AG09309 (cell line): ENCODE measurements around the gene CABP4.

Source experiments
- DNase-seq: peaks from one replicate; pipeline ENCODE4 v3.0.0-alpha.2; 2010; ENCODE audit warnings: low read depth
- H3K4me3 ChIP-seq: 2 replicates; pipeline ENCODE4 v1.5.1; 2011; ENCODE audit warnings: mild to moderate bottlenecking, low read depth, low read length, moderate library complexity; ENCODE audit not compliant: control insufficient read depth
- TF ChIP-seq, protein P1 (sequence below): IDR thresholded peaks from 2 replicates; pipeline ENCODE4 v1.5.1; 2011; ENCODE audit warnings: mild to moderate bottlenecking, low read depth, low read length, inconsistent platforms; ENCODE audit not compliant: insufficient read depth, control insufficient read depth; ENCODE audit errors: missing control alignments

CABP4 gene

DNA sequence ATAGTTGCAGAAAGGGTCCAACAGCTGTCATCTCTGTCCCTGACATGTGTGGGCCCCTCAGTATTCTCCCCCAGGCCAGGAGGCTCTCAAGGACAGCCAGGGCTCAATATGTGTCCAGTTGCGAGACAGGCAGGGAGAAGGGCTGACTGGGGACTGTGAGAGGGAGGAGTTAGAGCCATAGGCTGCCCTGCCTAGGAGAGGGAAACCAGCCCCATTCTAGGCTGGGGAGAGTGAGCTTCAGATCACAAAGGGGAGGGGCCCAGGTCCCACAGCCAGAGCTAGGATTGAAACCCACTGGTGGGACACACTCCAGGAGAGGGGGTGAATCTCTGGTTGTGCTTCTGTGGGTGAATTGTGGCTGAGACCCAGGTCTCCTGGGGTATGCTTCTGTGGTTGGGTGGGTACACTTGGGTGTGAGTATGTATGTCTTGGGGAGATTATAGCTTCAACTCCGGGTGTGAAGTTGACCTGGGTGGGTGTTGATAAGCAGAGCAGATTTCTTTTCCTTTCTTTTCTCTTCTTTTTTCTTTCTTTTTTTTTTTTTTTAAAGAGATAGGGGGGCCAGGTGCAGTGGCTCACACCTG lies 41.8 kb upstream of the CABP4 start:
- H3K4me3 ChIP-seq: no peak overlapping the region
- DNase-seq: no peak
- TF ChIP-seq, protein P1, sequence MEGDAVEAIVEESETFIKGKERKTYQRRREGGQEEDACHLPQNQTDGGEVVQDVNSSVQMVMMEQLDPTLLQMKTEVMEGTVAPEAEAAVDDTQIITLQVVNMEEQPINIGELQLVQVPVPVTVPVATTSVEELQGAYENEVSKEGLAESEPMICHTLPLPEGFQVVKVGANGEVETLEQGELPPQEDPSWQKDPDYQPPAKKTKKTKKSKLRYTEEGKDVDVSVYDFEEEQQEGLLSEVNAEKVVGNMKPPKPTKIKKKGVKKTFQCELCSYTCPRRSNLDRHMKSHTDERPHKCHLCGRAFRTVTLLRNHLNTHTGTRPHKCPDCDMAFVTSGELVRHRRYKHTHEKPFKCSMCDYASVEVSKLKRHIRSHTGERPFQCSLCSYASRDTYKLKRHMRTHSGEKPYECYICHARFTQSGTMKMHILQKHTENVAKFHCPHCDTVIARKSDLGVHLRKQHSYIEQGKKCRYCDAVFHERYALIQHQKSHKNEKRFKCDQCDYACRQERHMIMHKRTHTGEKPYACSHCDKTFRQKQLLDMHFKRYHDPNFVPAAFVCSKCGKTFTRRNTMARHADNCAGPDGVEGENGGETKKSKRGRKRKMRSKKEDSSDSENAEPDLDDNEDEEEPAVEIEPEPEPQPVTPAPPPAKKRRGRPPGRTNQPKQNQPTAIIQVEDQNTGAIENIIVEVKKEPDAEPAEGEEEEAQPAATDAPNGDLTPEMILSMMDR: no peak

DNA sequence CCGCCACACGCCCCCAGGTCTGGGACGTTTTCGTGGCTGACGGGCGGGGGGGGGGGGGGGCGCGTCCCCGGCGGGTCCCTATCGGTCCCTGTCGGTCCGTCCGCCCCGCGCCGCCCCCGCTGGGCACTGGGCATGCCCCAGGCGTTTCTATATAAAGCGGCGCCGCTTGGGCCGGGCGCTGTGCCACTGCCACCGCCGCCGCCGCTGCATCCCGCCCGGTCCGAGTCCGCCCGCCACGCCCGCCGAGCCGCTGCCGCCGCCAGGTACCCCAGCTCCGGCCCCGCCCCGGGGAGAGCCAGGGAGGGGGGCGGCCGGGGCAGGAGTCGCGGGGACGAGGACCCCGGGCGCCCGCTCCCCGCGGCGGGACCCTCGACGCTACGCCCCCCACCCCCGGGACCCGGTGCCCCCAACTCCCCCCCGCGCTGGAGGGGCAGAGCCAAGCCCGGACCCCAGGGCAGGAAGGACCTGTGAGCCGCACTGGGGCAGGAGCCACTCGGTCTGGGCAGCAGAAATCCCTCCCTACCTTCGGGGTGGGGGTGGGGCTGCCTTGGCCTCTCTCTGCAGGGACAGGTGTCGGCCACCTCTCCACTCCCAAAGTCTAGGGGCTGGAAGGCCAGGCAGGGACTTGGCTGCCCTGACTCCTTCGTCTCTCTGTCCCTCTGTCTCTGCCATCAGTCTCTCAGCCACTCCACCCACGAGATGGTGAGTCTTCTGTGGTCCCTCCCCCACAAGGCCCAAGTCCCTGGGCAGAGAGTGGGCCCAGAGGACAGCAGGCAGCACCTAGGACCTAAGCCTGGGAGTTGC lies 39.5 kb upstream of the CABP4 start, which contains the start of gene CARNS1:
TSS of gene CARNS1 (plus strand) at position 178 of the 804 bp plus-strand sequence. CDS start at position 700, 522 bp downstream.
- peak within 1 kb of the TSS; percentile 19 for H3K4me3 ChIP-seq
- no peak for DNase-seq
- TF ChIP-seq, protein P1: no peak

DNA sequence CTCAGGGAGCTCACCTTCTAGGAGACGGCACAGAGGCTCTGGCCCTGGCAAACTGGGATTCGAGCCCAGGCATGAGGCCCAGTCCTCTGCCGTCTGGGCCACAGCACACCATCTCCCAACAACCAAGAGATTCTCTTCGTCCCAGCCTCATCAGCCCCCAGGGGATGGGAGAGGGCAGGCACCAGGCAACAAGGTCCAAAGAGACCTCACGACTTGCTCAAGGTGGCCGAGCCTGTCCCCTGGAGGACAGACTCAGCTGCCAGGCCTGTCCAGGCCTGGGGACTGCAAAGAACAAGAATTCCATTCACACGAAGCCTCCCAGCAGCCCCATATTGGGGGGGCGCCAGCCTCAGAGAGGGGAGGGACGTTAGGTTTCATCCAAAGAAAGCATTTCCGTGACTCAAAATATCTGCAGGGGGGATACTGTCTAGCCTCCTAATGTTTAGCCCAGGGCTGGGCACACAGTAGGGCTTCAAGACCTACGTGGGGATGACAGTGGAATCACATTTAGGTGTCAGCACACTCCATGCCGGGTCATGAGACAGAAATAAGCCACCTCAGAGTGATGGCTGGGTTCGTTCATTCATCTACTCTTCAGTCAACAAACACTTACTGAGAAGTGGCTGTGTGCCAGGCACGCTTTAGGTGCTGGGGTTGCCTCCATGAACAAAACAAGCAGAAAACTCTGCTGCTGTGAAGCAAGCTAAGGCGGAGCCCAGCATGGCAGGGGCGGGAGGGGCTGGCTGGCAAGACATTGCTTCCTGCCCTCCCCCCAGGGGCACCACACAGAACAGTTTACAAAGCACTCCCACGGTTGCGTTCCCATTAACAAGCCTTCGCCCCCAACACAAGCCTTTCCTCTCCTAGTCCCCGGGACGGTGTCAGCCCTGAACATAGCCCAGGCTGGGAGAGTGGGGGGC lies 38.5 kb upstream of the CABP4 start:
- TF ChIP-seq, protein P1: no peak
- no peak overlapping the region for H3K4me3 ChIP-seq
- no peak for DNase-seq

DNA sequence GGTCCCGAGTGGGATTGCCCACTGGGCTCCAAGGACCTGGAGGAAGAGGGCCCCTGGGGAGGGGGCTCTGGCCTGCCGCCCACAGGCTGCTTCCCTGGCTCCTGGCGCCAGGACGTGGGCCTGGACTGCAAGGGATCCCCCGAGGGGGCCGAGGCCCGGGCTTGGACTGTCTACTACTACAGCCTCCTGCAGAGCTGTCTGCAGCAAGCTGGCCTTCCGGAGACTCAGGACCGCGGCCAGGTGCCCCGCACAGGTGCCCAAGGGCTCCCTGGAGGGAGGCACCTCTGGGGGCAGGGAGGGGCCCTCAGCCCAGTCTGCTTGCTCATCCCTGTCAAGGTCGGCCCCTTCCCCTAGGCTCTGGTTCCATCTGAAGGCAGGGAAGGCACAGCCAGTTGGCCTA lies 37.7 kb upstream of the CABP4 start:
- no peak for DNase-seq
- TF ChIP-seq, protein P1: no peak
- H3K4me3 ChIP-seq: no peak overlapping the region

DNA sequence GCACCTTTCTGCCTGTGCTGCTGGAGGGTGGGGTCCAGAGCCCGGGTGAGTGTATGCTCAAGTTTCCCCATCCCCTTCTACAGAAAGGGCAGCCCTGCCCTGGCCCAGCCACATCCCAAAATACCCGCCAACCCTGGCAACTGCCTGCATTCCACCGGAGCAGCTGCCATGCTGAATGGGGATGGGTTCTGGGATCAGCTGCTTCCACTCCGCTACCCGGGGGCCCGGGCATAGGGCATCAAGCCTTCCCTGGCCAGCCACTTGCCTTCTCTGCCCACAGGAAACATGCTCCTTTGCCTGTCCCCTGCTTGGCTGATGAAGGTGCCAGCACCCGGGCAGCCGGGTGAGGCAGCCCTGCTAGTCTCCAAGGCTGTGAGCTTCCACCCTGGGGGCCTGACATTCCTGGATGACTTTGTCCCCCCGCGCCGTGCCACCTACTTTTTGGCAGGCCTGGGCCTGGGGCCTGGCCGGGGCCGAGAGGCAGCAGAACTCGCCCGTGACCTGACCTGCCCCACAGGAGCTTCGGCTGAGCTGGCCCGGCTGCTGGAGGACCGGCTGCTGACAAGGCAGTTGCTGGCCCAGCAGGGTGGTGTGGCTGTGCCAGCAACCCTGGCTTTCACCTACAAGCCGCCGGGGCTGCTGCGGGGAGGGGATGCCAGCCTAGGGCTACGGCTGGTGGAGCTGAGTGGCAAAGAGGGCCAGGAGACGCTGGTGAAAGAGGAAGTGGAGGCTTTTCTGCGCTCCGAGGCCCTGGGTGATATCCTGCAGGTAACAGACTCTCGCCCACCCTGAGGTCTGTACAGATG lies 36.5 kb upstream of the CABP4 start:
- no peak overlapping the region for H3K4me3 ChIP-seq
- DNase-seq: no peak
- TF ChIP-seq, protein P1: no peak
